Mesendoderm (in vitro differentiated cells): ENCODE measurements around the gene KLHDC3.

Source experiments
- DNase-seq: peaks from one replicate; pipeline ENCODE4 v3.0.0; 2013
- H2AK5ac ChIP-seq: 2 replicates; pipeline ENCODE4 v1.6.1; 2013; ENCODE audit warnings: low read length, inconsistent platforms
- H2BK120ac ChIP-seq: 2 replicates; pipeline ENCODE4 v1.6.1; 2013; ENCODE audit warnings: low read depth, mild to moderate bottlenecking, low read length, moderate library complexity, mixed read lengths
- H2BK15ac ChIP-seq: replicated peaks from 2 replicates; pipeline ENCODE4 v1.6.1; 2013; ENCODE audit warnings: low read depth, mild to moderate bottlenecking, moderate library complexity
- H2BK5ac ChIP-seq: 2 replicates; pipeline ENCODE4 v1.6.1; 2013; ENCODE audit warnings: low read length, inconsistent platforms
- H3K18ac ChIP-seq: 2 replicates; pipeline ENCODE4 v1.6.1; 2013; ENCODE audit warnings: mild to moderate bottlenecking, low read length, mixed read lengths
- H3K23ac ChIP-seq: one replicate; pipeline ENCODE4 v1.6.1; 2013; ENCODE audit warnings: low read length
- H3K27ac ChIP-seq: 2 replicates; pipeline ENCODE4 v1.5.1; 2013; ENCODE audit warnings: low read depth, mild to moderate bottlenecking, inconsistent platforms, low read length, moderate library complexity
- H3K27me3 ChIP-seq: 2 replicates; pipeline ENCODE4 v1.6.1; 2013; ENCODE audit warnings: low read length, control low read depth, mild to moderate bottlenecking, inconsistent platforms; ENCODE audit not compliant: insufficient read depth, poor library complexity
- H3K36me3 ChIP-seq: 2 replicates; pipeline ENCODE4 v1.6.1; 2013; ENCODE audit warnings: low read length, inconsistent platforms; ENCODE audit not compliant: control insufficient read depth, insufficient read depth
- H3K4ac ChIP-seq: one replicate; pipeline ENCODE4 v1.6.1; 2013; ENCODE audit warnings: low read depth, mild to moderate bottlenecking, low read length, moderate library complexity
- H3K4me1 ChIP-seq: 2 replicates; pipeline ENCODE4 v1.6.1; 2013; ENCODE audit warnings: low read depth, low read length, inconsistent platforms; ENCODE audit not compliant: control insufficient read depth
- H3K4me2 ChIP-seq: 2 replicates; pipeline ENCODE4 v1.6.1; 2013; ENCODE audit warnings: low read length
- H3K4me3 ChIP-seq: 2 replicates; pipeline ENCODE4 v1.5.1; 2013; ENCODE audit warnings: mild to moderate bottlenecking, low read length
- H3K56ac ChIP-seq: one replicate; pipeline ENCODE4 v1.6.1; 2013; ENCODE audit warnings: low read length
- H3K79me1 ChIP-seq: 2 replicates; pipeline ENCODE4 v1.6.1; 2013; ENCODE audit warnings: low read length, inconsistent platforms
- H3K79me2 ChIP-seq: 2 replicates; pipeline ENCODE4 v1.6.1; 2013; ENCODE audit warnings: mild to moderate bottlenecking, low read length; ENCODE audit not compliant: control insufficient read depth, insufficient read depth
- H3K9ac ChIP-seq: 2 replicates; pipeline ENCODE4 v1.6.1; 2013; ENCODE audit warnings: low read length, inconsistent platforms
- H4K5ac ChIP-seq: one replicate; pipeline ENCODE4 v1.6.1; 2013; ENCODE audit warnings: low read length
- H4K8ac ChIP-seq: one replicate; pipeline ENCODE4 v1.6.1; 2013; ENCODE audit warnings: low read depth, mild to moderate bottlenecking, control low read depth, low read length, moderate library complexity
- WGBS: extraction: QIAGEN DNeasy Blood & Tissue Kit; methylation state at CpG from one replicate; pipeline ENCODE4 v1.1.7; 2013; ENCODE audit warnings: low lambda C conversion rate, missing lambda C conversion rate; ENCODE audit not compliant: insufficient coverage; ENCODE audit errors: extremely low coverage; 5-methylcytosine and 5-hydroxymethylcytosine counted together

KLHDC3 gene

DNA sequence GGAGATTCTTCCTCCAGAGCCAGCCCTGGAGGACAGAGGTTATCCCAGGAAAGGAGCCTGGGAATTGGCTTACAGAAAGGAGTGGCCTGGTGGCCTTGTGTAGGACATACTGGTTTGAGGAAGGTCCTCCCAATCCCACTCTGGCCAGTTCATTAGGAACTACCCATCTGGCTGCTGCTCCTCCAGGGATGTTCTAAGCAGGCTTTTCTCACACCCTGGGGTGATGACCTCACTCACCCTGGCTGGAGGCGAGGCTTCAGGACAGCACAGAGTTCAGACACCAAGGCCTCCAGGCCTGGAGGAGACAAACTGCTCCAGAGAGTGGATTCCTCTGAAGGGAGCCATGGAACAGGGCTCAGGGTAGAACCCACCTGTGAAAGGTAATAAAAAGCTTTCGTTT, 44.6 kb upstream of the KLHDC3 start:
- no peaks in the 10 kb centered on the region for H3K79me2 ChIP-seq
- no peaks in the 10 kb centered on the region for H3K36me3 ChIP-seq
- H3K18ac ChIP-seq, result no peak overlapping the region
- H3K4me3 ChIP-seq, result no peak overlapping the region
- no peak overlapping the region for H3K23ac ChIP-seq
- no peak overlapping the region for H3K56ac ChIP-seq
- no CpG with 5 or more reads among the region's 2 CpGs for WGBS
- peak; percentile 48 for DNase-seq
- no peak overlapping the region for H2BK15ac ChIP-seq
- no peak overlapping the region for H2AK5ac ChIP-seq
- H3K4me1 ChIP-seq, result peaks cover 2% of the 10 kb centered on the region
- no peak overlapping the region for H3K9ac ChIP-seq
- H2BK120ac ChIP-seq, result no peak overlapping the region
- no peak overlapping the region for H3K27ac ChIP-seq
- no peak overlapping the region for H3K4ac ChIP-seq
- H4K5ac ChIP-seq, result no peak overlapping the region
- H2BK5ac ChIP-seq, result no peak overlapping the region
- no peak overlapping the region for H3K4me2 ChIP-seq
- H3K27me3 ChIP-seq, result no peaks in the 10 kb centered on the region
- no peak overlapping the region for H4K8ac ChIP-seq
- H3K79me1 ChIP-seq, result no peaks in the 10 kb centered on the region

GRCh38 chr6:42969934-42970333, 44.1 kb upstream of the KLHDC3 start:
- Histone ChIP-seq H3K23ac (no peak overlapping the region), H3K9ac (no peak overlapping the region), H3K4ac (no peak overlapping the region), H3K4me3 (no peak overlapping the region), H3K56ac (no peak overlapping the region), H3K27ac (no peak overlapping the region), H2BK120ac (no peak overlapping the region), H3K4me1 (peaks cover 2% of the 10 kb centered on the region), H4K5ac (no peak overlapping the region), H3K27me3 (no peaks in the 10 kb centered on the region), H3K18ac (no peak overlapping the region), H3K79me2 (no peaks in the 10 kb centered on the region), H2BK5ac (no peak overlapping the region), H2BK15ac (no peak overlapping the region), H2AK5ac (no peak overlapping the region), H3K36me3 (no peaks in the 10 kb centered on the region), H4K8ac (no peak overlapping the region), H3K79me1 (no peaks in the 10 kb centered on the region), H3K4me2 (no peak overlapping the region)
- WGBS, result no CpG with 5 or more reads among the region's 4 CpGs
- DNase-seq, result no peak

DNA sequence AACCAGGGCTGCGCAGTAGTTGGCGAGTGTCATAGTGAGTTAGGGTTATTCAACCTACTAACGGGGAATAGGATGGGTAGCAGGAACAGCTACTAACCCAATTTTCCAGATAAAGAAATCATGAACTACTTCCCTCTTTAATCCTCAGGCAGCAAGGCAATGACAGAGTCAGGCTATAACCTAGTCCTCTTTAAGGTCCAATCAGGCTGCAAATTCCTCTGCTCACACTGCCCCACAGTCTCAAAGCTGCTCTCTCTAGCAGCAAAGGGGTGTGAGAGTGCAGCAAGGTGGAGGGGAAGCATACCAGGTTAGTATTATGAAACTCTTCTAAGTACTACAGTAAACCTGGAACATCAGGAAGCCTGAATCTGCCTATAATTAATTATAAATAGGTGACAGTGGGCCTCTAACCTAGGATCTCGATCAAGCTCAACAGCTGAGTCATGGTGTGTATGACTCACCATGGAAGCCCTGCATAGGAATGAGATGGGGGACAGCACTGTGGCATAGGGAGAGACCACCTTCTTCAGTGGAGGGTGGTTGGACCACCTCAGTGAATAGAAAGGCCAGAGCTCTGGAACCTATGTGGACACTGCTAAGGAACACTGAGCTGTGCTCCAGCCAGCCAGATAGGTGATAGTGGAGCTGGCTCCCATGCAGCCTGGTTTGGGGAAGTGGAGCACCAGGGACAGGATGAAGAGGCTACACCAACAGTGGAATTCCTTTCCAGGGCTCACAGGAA, 43.0 kb upstream of the KLHDC3 start:
- Histone ChIP-seq H3K79me2 (no peaks in the 10 kb centered on the region), H2BK15ac (no peak overlapping the region), H3K4me1 (peaks cover 2% of the 10 kb centered on the region), H3K36me3 (no peaks in the 10 kb centered on the region), H3K27ac (no peak overlapping the region), H3K4ac (no peak overlapping the region), H3K4me2 (no peak overlapping the region), H2BK5ac (no peak overlapping the region), H3K56ac (peak overlapping the region; percentile 9), H3K18ac (no peak overlapping the region), H4K5ac (no peak overlapping the region), H2BK120ac (no peak overlapping the region), H4K8ac (no peak overlapping the region), H3K23ac (no peak overlapping the region), H2AK5ac (no peak overlapping the region), H3K4me3 (no peak overlapping the region), H3K79me1 (no peaks in the 10 kb centered on the region), H3K27me3 (no peaks in the 10 kb centered on the region), H3K9ac (no peak overlapping the region)
- peak; percentile 81 for DNase-seq
- no CpG with 5 or more reads among the region's 4 CpGs for WGBS

DNA sequence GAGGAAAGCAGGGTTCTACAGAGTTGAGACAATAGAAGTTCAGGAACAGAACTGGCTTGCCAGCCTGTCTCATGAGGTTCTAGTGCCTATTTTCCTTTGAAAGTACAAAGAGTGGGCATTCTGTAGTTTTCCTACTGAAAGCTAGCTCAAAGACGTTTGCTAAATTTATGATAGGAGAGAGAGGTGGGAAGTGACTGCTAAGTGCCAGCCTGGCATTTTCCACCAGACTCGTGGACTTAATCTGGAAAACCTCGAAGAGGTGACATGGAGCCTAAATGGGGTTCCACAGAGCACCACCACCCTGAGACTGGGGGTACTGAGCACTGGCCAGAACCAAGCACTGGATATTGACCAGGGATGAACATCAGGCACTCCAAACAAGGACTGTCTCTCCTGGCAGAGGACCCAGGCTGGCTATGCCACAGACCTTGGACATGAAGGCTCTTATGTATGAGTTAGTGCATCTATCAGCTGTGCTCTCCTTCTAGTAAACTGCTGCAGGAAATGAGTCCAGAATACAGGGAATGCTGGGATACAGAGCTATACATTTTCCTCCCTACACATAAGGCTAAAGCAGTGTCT, 42.2 kb upstream of the KLHDC3 start:
- Histone ChIP-seq H4K5ac (no peak overlapping the region), H2BK120ac (no peak overlapping the region), H3K4me1 (peaks cover 2% of the 10 kb centered on the region), H3K79me2 (no peaks in the 10 kb centered on the region), H3K79me1 (no peaks in the 10 kb centered on the region), H3K9ac (no peak overlapping the region), H2BK5ac (no peak overlapping the region), H2BK15ac (no peak overlapping the region), H3K4ac (no peak overlapping the region), H2AK5ac (no peak overlapping the region), H3K56ac (no peak overlapping the region), H3K27me3 (no peaks in the 10 kb centered on the region), H3K27ac (no peak overlapping the region), H3K23ac (no peak overlapping the region), H4K8ac (no peak overlapping the region), H3K18ac (no peak overlapping the region), H3K4me3 (no peak overlapping the region), H3K36me3 (no peaks in the 10 kb centered on the region), H3K4me2 (no peak overlapping the region)
- WGBS, result no CpG with 5 or more reads among the region's 3 CpGs
- no peak for DNase-seq

GRCh38 chr6:42973926-42974325, 40.1 kb upstream of the KLHDC3 start:
- DNase-seq, result no peak
- no peak overlapping the region for H3K27ac ChIP-seq
- H3K79me1 ChIP-seq, result no peaks in the 10 kb centered on the region
- H3K27me3 ChIP-seq, result no peaks in the 10 kb centered on the region
- H3K4me1 ChIP-seq, result peaks cover 2% of the 10 kb centered on the region
- H2BK5ac ChIP-seq, result no peak overlapping the region
- no peak overlapping the region for H3K18ac ChIP-seq
- H3K79me2 ChIP-seq, result no peaks in the 10 kb centered on the region
- no peaks in the 10 kb centered on the region for H3K36me3 ChIP-seq
- H3K9ac ChIP-seq, result no peak overlapping the region
- no peak overlapping the region for H2AK5ac ChIP-seq
- no peak overlapping the region for H4K5ac ChIP-seq
- no peak overlapping the region for H3K4me2 ChIP-seq
- H3K4ac ChIP-seq, result no peak overlapping the region
- no peak overlapping the region for H3K4me3 ChIP-seq
- no CpG with 5 or more reads among the region's 3 CpGs for WGBS
- H3K56ac ChIP-seq, result no peak overlapping the region
- H2BK15ac ChIP-seq, result no peak overlapping the region
- no peak overlapping the region for H2BK120ac ChIP-seq
- H4K8ac ChIP-seq, result no peak overlapping the region
- H3K23ac ChIP-seq, result no peak overlapping the region
